Ramos (cell line): ENCODE results near the gene HMGB4.

Experiments used
- in situ Hi-C: fragments of 300-500 bp; cut with MboI; formaldehyde crosslinking; loops from one replicate; pipeline ENCODE4 v1.14.3; 2022; ENCODE audit warnings: low sequenced_read_pairs; ENCODE audit not compliant: unreplicated experiment

The HMGB4 gene

DNA sequence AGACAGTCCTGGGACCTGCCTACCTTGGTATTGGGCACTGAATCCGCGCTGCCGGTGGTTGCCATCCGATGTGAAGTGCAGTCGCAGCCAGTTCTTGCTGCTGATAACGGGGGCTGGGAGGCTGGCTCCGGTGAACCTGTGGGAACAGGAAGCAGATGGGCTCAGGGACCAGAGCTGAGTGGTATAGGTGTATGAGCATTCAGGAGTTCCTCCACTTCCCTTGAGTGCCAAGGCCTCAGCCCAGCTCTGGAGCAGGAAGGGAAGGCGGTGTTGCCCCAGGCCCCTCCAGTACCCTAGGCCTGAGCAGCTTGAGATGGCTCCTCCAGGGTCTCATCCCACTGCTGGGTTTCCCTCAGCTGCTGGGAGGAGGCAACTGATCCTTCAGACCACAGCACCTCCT lies 17.0 kb upstream of the HMGB4 start:
- in situ Hi-C loops: no loop called here

DNA sequence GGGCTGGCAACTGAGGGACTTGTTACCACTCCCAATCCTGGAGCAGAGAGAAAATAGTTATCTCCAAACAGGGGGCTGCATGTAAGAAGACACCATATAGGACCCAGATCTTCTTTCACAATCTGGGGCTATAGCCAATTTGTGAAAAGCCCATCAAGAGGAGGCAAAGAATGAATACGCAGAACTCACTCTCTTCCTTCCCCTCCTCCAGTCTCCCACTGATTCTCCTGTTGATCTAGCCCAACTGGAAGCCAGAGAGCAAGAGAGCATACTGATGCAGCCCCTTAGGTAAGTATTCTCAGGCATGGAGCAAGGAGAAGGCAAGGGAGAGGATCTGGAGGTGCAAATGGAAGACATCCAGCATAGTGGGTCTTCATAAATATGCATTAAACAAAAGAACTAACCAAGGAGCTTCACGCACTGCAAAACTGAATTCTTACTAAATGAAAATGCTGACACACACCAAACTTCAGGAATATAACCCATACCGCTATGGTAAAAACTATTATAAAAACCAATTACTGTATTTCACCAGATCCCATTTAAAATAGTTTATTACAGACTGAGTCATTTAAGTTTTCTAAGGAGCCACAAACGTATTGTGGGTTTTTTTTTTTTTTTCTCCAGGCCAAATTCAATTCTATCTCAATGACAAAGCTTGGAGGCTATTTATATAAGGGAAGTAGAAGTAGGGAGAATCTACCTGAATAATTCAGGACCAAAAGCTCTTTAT lies 15.5 kb upstream of the HMGB4 start:
- in situ Hi-C loops: no loop called here

DNA sequence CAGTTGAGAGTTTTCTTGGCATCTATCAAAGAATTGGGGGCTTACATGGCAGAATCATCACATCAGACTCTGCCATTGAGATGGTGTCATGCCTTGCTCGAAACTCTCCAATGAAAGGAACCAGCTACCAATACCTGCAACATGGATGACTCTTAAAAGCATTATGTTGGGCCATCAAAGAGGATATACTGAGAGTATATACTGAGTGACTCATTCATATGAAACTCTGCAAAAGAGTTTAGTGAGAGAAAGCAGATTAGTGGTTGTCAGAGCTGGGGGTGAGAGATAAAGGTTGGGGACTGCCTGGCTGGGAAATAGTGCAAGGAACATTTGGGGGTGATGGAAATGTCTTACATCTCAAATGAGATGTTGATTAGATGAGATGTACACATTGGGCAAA lies 14.7 kb upstream of the HMGB4 start:
- in situ Hi-C loops: no loop called here

DNA sequence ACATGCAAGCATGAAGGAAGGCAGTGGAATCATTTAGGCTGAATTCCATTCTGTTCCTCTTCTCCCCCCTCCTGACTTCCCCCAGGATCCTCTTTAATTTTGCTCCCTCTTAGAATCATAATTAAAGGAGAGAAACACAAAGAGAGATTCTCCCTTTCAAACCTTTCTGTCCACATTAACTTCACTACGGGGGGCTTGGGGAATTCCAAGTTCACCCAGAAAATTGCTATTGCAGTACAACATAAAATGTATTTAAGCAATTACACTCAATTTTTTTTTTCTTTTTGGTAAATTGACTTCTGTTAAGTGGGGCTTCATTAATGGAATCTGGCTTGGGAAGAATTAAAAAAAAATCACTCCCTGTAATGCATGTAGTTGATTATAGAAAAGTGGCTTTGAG lies 13.4 kb upstream of the HMGB4 start:
- in situ Hi-C loops: no loop called here

DNA sequence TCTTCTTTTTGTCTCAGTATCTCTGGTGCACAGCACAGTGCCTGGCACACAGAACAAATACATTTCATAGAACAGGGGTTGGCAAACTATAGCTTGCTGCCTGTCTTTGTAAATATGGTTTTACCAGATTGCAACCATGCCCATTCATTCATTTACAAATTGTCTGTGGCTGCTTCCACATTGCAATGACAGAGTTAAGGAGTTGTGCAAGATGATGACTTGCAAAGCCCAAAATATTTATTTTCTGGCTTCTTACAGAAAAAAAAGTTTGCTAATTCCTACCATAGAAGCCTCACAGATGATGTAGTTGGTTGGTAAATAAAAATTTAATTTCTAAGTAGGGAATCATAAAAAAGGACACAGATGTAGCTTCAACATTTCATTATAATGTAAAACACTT lies 11.2 kb upstream of the HMGB4 start:
- in situ Hi-C loops: no loop called here

DNA sequence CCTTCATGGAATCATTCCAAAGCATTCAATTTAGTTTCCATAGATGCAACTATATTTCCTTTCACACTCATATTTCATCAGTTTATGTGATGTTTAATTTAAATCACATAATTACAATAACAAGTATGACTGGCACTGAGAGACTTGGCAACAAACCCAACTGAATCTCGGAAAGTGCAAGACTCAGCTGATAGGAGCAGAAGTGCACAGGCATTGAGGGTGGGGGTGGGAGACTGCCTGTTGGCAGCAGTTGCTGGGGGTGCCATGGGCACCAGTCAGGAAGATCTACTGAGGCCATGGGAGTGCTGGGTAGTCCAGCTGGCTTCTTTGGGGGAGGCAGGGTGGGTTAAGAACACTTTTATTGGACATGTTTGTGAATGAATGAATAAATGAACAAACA lies 10.4 kb upstream of the HMGB4 start:
- in situ Hi-C loops: no loop called here

DNA sequence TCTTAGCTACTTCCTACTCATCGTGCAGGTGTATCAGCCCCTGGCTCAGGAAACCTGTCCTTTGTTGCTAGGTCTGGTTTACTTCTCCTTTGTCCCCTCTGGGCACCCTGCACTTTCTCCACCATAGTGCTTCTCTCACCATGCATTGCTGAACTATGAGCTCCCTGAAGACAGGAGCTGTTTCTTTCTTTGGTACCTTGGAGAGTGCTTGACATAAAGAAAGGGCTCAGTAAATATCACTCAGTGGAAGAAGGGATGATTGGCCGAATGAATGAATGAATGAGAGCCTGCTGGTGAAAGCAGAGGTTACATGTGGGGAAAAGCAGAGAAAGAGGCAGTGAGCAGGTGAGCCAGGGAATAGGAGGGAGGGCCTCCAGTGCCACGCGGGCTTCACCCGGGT lies 9.8 kb upstream of the HMGB4 start:
- in situ Hi-C loops: no loop called here

DNA sequence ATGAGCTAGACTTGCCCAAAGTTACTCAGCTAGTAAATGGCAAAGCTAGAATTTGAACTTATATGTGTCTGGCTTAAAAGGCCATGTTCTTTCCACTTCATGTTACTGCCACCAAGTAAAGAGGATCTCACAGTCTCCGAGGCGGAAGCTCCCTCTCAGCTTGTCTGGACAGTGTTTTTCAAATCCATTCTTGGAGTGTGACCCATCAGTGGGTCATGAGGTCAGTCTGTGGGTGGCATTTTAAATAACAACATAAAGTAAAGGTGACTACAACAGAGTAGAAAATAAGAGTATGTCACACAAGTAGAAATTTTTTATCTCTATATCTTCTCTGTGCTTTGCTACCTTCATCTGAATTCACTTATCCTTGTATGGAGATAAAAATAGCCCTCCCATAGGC lies 3.2 kb upstream of the HMGB4 start:
- in situ Hi-C loops: no loop called here

DNA sequence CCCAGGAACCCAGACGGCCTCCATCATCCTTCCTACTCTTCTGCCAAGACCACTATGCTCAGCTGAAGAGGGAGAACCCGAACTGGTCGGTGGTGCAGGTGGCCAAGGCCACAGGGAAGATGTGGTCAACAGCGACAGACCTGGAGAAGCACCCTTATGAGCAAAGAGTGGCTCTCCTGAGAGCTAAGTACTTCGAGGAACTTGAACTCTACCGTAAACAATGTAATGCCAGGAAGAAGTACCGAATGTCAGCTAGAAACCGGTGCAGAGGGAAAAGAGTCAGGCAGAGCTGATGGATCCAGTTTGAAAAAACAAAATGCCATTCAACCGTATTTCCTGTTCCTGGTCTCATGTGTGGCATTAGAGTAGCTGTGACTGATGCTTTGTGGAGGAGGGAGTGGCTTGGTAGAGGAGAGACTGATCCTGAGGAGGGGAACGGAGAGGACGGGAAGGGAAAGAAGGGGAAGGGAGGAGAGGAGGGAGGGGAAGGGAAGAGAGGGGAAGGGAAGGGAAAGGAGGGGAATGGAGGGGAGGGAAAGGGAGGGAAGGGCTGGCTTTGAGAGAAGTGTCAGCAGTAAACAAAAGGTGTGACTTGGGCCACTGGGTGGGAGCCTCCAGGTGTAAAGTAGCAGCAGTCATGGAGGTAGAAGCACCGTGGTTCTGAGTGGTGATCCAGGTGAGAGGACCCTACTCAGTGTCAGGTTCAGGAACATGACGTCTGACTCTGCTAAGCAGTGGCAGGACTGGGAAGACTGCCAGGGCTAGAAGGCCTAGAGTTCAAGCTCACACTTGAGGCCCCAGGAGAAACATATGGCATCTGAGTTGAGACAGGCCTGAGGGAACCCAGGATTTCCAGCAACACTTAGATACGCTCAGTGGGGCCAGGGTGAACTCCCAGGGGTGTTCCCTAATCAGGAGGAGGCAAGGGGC lies 846 bp downstream of the HMGB4 start:
- in situ Hi-C loops: no loop called here

DNA sequence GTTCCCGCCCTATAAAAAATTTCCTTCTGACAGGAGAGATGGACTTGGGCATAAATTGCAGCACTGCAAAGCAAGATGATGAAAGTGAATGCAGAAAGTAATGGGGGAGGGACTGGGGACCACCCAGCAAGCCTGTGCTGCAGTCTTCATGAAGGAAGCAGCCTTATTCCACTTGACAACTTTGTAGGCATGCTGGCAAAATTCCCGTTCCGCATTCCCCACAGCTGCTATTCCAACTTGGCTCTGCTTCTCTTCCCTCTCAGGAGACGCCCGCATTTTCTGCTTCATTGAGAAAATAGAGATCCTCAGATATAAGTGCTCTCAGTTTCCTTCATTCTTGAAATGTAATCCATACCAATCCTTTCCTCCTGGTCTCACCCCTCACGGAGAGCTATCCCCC lies 2.4 kb downstream of the HMGB4 start:
- in situ Hi-C loops: no loop called here

DNA sequence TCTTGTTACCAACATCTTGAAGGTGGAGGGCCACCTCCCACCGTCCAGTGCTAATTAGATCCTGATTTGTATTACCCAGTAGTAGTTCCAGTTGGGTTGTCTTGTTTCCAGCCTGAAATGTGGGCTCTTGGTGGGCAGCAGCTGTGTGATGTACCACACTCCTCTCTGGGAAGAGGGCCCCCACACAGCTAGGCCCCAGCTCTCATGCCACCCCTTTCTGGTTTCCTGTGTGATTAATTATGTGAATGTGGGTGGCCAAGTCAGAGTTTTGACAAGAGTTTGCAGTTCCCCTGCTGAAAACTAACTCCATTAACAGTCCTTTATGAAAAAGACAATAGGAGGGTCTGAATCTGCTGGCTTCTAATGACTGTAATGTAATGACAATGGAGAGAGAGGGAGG lies 3.8 kb downstream of the HMGB4 start:
- in situ Hi-C loops: no loop called here

DNA sequence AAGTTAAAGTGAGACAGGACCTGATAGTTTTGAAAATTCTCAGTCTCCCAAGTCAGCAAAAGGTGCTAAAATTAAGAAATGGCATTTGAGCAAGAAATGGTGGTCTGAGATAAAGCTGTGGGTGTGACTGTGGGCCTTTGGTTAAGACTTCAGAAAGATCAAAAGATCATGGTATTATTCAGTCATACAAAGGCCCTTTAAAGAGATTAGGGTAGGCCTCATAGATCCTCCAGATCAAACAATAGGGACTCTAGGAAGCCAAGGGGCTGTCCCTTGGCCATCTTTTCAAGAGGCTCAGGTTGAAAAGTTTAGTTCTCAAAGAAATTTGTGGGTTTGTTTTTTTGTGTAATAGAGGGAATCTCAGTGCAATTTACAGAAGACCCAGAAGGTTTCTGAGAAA lies 8.4 kb downstream of the HMGB4 start:
- in situ Hi-C loops: no loop called here

DNA sequence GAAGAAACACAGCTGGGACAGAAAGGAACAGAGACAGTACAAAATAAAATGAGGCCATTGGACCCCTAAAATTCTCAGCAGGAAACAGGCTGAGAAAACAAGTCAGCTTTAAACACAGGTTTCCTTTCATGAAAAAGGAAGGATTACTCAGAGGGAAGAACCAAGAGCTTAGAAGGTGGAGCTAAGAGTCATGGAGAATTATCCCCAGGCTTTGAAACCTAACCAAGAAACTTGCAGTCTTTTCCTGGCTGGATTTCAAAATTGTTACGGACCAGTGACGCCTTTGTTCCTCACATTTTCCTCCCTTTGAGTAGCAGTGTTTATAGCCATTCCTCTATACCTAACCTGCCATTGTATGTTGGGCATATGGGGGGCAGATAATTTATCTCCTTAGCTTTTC lies 8.8 kb downstream of the HMGB4 start:
- in situ Hi-C loops: no loop called here

DNA sequence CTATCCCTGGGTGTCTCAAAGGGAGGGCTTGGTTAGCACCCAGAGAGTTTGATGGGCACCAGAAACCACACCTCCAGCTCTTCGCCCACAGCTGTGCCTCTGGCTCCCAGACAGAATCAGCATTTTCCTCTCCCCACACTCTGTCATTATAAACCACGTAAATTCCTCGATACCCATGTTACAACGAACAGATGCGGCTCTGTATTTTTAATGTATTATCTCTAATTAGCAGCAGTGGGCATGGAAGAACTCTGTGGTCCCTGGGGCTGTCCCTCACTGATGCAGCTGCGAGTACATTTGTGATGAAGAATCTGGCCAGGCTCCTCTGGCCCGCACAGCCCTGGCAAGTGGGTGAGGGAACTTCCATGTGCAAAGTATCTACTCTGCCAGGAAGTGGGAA lies 10.8 kb downstream of the HMGB4 start:
- in situ Hi-C loops: no loop called here

DNA sequence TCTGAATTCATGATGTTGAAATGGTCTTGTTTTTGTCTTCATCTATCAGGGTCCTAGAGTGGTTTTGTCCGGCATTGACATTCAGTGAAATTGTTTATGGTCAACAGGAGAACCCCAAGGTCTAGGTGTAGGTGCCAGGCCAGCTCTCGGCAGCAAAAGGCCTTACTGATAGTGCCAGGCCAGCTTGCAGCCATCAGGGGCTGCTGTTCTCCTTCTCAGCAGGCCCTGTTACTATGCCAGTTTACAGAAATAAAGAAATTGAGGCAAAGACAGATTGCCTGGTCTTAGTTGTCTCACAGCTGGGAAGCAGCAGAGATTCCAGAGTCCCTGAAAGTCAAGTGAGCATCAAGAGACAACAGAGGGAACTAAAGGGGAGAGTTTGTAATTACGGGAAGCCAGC lies 12.0 kb downstream of the HMGB4 start:
- in situ Hi-C loops: no loop called here

DNA sequence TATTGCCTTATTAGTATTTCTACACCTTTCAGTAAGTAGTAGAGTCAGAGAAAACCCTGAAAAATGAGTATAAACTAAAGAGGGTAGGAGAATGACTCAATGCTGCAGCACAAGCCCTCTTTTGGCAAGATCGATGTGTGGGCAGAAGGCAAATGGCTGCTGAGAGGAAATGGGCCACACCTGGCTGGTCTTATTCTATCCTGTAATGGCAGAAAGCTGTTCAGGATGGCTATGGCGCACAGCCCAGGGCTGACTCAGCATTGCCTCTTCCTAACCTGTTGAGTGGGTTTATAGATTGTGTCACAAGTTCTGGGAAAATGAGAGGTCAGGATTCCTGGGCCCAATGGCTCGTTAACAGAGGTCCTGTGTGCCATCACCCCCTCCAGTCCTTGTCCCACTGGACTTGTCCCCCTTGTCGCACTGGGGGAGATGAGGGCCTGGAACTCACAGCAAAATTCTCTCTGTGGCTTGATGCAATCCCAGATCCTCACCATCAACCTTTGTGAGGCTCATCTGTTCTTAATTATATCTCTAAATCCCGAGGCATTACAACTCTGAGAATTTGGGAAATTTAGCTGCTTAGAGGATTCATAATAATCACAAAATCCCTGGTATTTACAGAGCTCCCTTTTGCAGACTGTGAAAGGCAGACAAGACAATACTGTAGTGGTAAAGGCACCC lies 13.2 kb downstream of the HMGB4 start:
- in situ Hi-C loops: no loop called here

DNA sequence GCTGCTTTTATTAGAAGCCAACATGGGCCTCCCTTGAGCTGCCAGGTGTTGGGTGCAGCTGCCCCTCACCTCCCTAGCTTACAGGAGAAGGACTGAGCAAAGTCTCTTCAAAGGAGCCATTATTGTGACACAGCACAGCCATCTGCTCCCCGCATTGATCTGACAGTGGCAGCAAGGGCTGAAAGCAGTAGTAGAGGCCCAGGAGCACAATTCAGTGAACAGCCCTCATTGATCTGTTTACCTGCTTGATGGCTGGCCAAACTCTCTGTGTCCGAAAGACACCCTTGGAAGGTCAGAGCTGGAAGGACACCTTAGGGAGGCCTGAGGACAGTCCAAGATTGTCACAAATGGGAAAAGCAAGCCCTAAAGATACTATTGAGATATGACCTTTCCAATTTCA lies 14.5 kb downstream of the HMGB4 start:
- in situ Hi-C loops: no loop called here

DNA sequence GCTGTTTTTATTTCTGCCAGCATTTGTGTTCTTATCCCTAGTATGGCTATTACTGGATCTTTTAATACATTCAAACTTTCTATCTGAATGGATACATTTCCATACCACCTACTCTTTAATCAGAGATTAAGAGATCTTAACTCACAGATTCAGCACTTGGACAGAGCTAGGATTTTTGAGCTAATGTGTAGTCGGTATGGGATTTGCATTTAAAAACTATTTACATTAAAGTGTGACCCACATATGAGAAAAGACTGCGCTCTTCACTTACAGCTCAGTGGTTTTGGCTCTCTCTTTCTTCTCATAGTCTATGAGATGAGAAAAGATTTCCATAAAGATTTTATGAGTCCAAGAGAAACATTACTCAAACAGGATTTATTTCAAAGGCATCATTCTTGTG lies 16.4 kb downstream of the HMGB4 start:
- in situ Hi-C loops: no loop called here

DNA sequence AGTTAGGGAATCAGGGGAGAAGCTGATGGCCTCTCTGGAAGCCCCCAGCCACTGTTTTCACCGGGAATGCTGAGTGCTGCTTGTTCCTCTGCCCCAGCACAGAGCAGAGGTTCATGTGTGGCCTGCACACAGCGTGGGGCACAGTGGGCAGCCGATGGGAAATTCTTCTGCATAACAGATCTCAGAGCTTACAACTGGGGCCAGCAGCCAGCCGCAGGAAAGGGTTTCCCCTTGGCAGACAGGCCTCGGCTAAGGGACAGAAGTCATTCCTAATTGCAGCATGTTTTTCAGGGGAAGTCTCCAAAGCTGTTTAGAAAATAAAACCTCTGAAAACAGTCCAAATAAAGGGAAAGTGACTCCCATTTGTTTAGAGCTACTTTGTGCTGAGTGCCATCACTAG lies 22.6 kb downstream of the HMGB4 start:
- in situ Hi-C loops: no loop called here

DNA sequence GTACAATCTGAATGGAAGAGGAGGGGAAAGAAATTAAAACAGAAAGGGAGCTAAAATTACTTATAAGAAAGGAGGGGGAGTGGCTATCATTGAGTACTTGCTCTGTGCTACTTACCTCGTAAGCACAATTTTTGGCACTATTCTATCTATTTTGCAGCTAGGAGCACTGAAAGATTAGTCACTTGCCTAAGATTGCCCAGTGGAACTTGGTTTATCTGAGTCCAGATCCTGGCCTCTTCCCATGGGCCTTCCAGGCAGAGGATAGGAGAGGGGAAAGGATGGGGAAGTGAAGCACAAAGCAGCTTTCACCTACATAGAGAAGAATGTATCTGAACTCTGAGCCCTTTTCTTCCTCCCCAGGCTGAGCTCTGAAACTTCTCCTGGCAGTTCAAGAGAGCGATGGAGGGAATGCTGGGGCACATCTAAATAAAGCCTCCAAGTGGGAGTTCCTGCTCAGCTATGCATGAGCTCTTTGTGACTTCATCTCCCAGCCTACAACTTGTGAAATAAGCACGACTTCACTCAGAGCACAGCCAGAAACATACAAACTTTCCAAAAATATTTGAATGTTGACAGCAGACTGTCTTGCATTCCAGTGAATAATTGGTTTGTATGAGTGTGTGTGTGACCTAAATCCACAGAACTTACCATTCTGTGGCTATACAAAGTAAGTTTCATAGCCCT lies 29.4 kb downstream of the HMGB4 start:
- in situ Hi-C loops: no loop called here

DNA sequence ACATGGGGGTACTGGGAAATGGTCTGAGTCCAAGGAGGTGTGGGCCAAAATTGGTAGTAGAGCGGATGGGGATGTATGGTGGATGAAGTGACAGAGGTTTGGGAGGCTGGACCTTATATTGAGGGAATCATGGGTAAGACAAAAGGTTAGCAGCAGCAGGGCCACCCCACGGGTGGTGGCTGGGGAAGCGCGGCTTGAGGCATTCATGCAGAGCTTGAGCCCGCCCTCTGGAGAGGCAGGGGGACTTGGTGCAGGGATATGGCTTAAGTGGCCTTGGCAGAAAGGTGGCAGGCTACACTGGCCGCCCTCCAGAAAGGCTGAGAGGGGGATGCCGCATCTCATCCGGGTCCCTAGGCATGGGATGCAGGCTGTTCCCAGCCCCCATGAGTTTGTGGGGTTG lies 31.5 kb downstream of the HMGB4 start:
- in situ Hi-C loops: no loop called here
